Measurements from ENCODE around the gene CCDC120. TPM values are rescaled to one million over a fixed set of nuclear protein-coding genes. Genes with fewer than 3 reads are reported as not detected.

CCDC120 gene
- total RNA-seq, 1 donor from 2014 or later = 14.7 TPM

GRCh38 chrX:49100704-49101628 is 42.2 kb downstream of the CCDC120 start:
- H3K4me1 Mint-ChIP-seq = no peaks in the 10 kb centered on the region
- no peaks in the 10 kb centered on the region for H3K27me3 Mint-ChIP-seq (ENCODE audit: low read depth)
- no peak for TF ChIP-seq CTCF (conservative IDR thresholded peaks at IDR 0.05)
- H3K36me3 Mint-ChIP-seq (ENCODE audit: low read depth) = no peaks in the 10 kb centered on the region
- peak overlapping the region; percentile 90 for H3K4me3 Mint-ChIP-seq
- H3K9me3 Mint-ChIP-seq = no peaks in the 10 kb centered on the region
- peak; percentile 73 for DNase-seq (ENCODE audit: low read depth, low spot score)
- H3K27ac Mint-ChIP-seq (ENCODE audit: unreplicated experiment) = no peak overlapping the region

- H3K27ac Mint-ChIP-seq (ENCODE audit: unreplicated experiment) = no peak overlapping the region
- no peaks in the 10 kb centered on the region for H3K9me3 Mint-ChIP-seq
- H3K4me3 Mint-ChIP-seq = peak overlapping the region; percentile 90
- TF ChIP-seq CTCF (conservative IDR thresholded peaks at IDR 0.05) = no peak
- no peaks in the 10 kb centered on the region for H3K27me3 Mint-ChIP-seq (ENCODE audit: low read depth)
- no peak for DNase-seq (ENCODE audit: low read depth, low spot score)
- H3K4me1 Mint-ChIP-seq = no peaks in the 10 kb centered on the region
- no peaks in the 10 kb centered on the region for H3K36me3 Mint-ChIP-seq (ENCODE audit: low read depth)
Observed at GRCh38 chrX:49101629-49101984, 42.8 kb downstream of the CCDC120 start.

- DNase-seq (ENCODE audit: low read depth, low spot score) = no peak
- Mint-ChIP-seq H3K27ac (ENCODE audit: unreplicated experiment) (no peak overlapping the region), H3K27me3 (ENCODE audit: low read depth) (no peaks in the 10 kb centered on the region), H3K4me3 (peak overlapping the region; percentile 90), H3K9me3 (no peaks in the 10 kb centered on the region), H3K36me3 (ENCODE audit: low read depth) (no peaks in the 10 kb centered on the region), H3K4me1 (no peaks in the 10 kb centered on the region)
- no peak for TF ChIP-seq CTCF (conservative IDR thresholded peaks at IDR 0.05)
Observed at GRCh38 chrX:49102190-49102589, 43.4 kb downstream of the CCDC120 start.

GRCh38 chrX:49103637-49104036 is 44.8 kb downstream of the CCDC120 start:
- H3K9me3 Mint-ChIP-seq = no peaks in the 10 kb centered on the region
- H3K27ac Mint-ChIP-seq (ENCODE audit: unreplicated experiment) = no peak overlapping the region
- no peak overlapping the region for H3K4me3 Mint-ChIP-seq
- no peaks in the 10 kb centered on the region for H3K27me3 Mint-ChIP-seq (ENCODE audit: low read depth)
- no peak for TF ChIP-seq CTCF (conservative IDR thresholded peaks at IDR 0.05)
- DNase-seq (ENCODE audit: low read depth, low spot score) = no peak
- no peaks in the 10 kb centered on the region for H3K36me3 Mint-ChIP-seq (ENCODE audit: low read depth)
- H3K4me1 Mint-ChIP-seq = no peaks in the 10 kb centered on the region

GRCh38 chrX:49106296-49106695 is 47.5 kb downstream of the CCDC120 start:
- no peak overlapping the region for H3K4me3 Mint-ChIP-seq
- no peaks in the 10 kb centered on the region for H3K9me3 Mint-ChIP-seq
- H3K27ac Mint-ChIP-seq (ENCODE audit: unreplicated experiment) = no peak overlapping the region
- peaks cover 5% of the 10 kb centered on the region for H3K36me3 Mint-ChIP-seq (ENCODE audit: low read depth)
- no peak for TF ChIP-seq CTCF (conservative IDR thresholded peaks at IDR 0.05)
- H3K4me1 Mint-ChIP-seq = no peaks in the 10 kb centered on the region
- H3K27me3 Mint-ChIP-seq (ENCODE audit: low read depth) = no peaks in the 10 kb centered on the region
- no peak for DNase-seq (ENCODE audit: low read depth, low spot score)
